Measurements from ENCODE around the gene SYT6.
"Not testable (repeated sequence)": the region's sequence is repeated elsewhere in the genome, so short reads cannot be mapped to it uniquely, and the experiment has no call there.

Gene SYT6

GRCh38 chr1:114090738-114091505 lies 62.7 kb downstream of the SYT6 start:
- no peak for DNase-seq

GRCh38 chr1:114089502-114090138 lies 64.0 kb downstream of the SYT6 start:
- no peak for DNase-seq

- no peak for DNase-seq
These were observed 65.0 kb downstream of the SYT6 start for GRCh38 chr1:114088392-114089299.

GRCh38 chr1:114087495-114087894 lies 66.2 kb downstream of the SYT6 start:
- no peak for DNase-seq

DNA sequence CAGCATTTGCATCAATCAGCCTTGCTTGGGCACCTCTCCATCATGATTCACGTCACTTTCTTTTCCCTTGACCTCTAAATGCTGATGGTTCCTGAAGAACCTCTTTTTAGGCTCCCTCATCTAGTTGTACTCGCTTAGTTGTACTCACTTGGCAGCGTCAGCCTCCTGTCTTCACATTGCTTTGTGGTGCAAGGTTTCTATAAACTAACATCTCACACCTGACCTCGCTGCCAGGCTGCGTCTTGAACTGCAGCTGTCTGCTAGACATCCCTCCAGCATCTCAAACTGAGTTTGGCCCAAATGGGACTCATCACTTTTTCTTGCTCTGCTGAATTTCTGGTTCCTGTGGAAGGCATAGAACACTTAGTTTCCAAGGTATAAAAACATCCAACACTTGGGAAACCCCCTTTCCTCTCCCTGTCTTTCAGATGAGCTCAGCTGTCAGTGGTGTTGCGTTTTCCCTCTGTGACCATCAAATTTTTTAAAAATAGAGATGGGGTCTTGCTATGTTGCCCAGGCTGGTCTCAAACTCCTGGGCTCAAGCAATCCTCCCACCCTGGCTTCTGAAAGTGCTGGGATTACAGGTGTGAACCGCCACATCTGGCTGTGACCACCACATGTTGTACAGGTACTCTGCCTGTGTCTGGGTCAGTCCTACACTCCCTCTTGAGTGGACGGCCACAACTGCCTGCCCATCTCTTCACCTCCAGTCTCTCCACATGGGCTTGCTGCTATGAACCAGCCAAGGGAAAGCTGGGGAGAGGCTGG lies 66.9 kb downstream of the SYT6 start:
- DNase-seq: no peak

- DNase-seq: no peak
These were observed 70.6 kb downstream of the SYT6 start for GRCh38 chr1:114082867-114083585.

DNA sequence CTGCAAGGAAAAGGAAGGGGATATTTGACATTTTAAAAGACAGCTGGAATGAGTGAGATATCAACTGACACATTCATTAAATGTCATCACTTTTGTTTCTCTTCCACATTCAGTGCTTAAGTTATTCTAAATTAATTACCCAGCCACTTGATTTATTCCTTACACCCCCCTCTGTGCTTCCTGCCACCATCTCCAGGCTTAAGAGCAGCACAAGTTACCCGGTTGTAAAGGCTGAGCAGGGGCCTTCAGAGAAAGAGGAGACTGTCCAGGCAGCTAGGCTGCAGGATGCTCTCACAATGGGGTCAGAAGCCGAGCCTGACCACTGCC lies 71.4 kb downstream of the SYT6 start:
- no peak for DNase-seq

GRCh38 chr1:114081437-114082303 lies 72.0 kb downstream of the SYT6 start:
- DNase-seq: no peak

DNA sequence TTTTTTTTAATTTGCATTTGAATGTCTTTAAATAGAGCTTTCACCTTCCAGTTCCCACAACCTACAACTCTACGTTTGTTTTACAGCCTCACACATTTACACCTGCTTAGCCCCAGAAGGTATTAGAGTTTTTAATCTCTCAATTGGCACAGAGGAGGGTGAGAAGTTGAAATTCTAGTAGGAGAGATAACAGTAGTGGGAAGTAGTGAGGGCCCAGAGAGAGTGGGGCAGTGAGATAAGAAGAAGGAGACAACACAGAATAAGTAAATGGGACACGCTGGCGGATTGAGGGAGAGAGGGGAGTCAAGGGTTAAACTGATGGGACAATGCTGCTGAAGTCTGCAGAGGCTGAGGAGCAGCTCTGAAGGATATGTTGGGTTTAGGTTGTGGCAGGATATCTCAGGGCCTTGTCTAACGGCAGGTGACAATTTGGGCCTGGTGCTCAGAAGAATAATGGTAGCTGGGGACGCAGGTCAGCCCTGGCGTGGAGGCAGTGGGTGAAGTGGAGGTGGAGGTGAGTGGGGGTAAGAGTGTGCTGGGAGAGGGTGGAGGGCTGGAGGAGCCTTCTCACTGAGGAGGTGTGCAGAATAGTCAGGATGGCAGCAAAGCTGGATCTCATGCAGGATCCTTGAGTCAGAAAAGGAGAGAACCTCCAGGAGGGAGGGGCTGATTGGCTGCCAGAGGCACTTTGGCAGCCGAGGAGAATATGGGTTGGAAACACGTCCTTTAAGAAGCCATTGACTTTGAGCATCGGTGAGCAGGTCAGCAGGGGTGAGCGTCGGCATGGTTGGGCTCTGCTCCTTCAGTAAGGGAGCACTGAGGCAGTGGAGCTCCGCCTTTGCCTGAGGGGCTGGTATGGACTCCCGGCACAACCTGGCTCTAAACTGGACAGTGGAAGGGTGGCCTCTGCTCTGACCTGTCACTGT lies 72.9 kb downstream of the SYT6 start:
- no peak for DNase-seq

DNA sequence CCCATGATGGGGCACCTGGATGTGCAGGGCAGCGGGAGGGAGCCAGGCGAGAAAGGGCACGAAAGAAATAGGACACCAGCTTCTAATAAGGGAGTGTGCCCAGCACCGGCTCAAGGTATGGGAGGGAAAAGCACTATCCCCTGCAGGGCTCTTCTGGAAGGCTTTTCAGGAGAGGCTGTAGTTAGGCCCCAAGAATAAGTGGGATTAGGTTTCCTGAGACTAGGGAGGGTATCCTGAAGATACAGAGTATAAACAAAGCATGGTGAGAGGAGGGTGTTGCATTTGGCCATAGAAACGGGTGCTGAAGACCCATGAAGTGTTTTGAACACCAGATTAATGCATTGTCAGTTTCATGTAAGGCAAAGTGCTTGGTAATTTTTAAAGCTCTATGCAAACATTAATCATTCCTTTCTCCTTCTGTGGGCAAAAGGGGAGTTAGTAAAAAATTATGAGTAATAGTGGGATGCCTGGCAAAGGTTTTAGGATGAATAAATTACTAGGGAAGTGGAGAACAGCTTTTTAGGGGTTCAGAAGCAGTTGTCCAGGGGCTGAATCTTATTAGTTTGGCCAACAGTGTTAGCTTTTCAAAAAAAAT lies 74.0 kb downstream of the SYT6 start:
- no peak for DNase-seq

GRCh38 chr1:114078116-114078515 lies 75.6 kb downstream of the SYT6 start:
- no peak for DNase-seq

DNA sequence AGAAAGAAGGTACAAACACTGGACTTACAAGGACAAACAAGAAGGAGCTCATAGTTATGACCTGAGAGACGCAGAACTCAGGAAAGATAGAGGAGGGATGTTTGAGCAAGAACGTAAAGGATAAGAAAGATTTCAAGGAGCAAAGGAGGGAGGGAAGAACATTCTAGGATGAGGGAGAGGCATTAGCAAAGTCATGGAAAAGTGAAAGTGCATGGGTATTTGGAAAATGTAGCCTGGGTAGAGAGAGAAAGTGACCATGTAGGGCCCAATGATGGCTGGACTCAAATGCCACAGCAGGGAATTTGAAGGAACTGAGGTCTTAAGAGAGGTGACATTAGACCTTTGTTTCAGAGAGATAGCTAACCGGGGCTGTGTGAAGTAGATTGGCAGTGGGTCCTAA lies 76.5 kb downstream of the SYT6 start:
- no peak for DNase-seq

DNA sequence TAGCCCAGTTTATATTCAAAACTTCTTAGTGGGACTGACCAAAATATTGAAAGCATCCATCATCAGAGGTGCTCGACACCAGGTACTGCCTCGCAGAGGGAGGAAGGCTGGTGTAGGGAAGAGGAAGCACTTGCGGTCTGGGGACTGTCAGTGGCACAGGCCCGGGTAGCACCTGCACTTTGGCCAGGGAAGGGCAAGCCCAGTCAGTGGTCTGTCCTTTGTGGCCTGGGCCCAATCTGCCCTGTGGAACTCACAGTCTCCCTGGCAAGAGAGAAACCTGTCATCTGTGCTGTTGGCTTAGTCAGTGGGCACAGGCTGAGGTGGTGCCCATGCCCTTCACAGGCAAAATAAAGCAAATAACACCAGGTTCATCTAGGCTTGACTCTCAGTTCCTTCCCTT lies 77.4 kb downstream of the SYT6 start:
- DNase-seq: no peak

DNA sequence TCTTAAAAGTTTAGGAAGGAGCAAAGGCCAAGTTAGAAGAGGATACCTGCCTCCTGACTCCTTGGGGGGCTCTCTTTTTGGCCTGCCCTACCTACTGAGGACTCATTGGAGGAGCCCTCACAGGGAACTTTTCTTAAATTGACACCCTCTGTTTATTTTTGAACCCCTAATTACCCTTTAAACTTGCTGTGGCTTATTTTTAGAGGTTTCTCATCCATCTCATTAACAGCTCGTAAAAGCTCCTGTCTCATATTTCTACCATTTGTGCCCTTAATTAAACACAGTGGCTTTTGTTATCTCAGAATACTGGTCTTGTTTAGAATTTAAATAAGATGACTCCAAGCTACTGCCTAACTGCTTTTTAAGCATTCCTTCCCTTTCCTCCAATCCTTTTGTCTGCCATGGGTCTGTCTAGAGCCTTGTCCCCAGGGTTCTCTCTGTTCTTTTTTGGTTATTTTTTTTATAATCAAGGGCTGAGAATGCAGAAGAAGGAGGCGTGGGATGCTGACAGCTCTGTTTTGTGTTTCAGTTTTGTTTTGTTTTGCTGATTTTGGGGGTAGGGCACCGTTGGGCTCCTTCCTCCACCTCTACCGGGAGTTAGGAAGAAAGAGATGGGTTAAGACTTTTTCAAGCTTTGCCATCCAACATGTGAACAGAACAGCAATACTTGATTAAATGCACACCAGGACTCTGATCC lies 78.0 kb downstream of the SYT6 start:
- no peak for DNase-seq

- no peak for DNase-seq
These were observed 78.6 kb downstream of the SYT6 start for GRCh38 chr1:114075105-114075504.

- DNase-seq: no peak
These were observed 81.4 kb downstream of the SYT6 start for GRCh38 chr1:114072246-114072645.

DNA sequence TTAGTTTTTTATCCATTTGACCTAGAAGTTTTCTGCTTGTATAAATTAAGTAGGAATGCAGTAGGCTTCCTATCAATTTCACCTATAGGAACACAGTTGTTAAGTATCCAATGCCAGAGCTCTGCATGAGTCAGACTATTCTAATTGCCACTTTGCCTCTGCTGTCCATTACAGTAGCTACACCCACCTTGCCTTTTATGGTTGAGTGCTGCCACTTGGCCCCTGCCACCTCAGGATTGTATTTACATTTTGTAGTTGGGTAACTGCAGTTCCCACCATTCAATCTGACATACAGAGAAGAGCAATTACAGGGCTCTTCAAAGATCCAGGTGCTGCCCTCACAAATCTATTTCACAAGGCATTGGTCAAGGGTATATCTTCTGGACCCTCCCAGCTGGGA lies 83.9 kb downstream of the SYT6 start:
- not testable (repeated sequence) for DNase-seq

GRCh38 chr1:114068684-114069083 lies 85.0 kb downstream of the SYT6 start:
- DNase-seq: not testable (repeated sequence)

GRCh38 chr1:114065671-114066070 lies 88.0 kb downstream of the SYT6 start:
- DNase-seq: not testable (repeated sequence)
